Measurements from ENCODE around the gene RNF13. TPM values are rescaled to one million over a fixed set of nuclear protein-coding genes. Genes with fewer than 3 reads are reported as not detected.
"Not testable (repeated sequence)": the region's sequence is repeated elsewhere in the genome, so short reads cannot be mapped to it uniquely, and the experiment has no call there.

The RNF13 gene
- total RNA-seq, 1 donor from 2014 or later: 76.0 TPM

- DNase-seq (ENCODE audit: low spot score): no peak
Observed at GRCh38 chr3:149839896-149840295, 26.9 kb downstream of the RNF13 start.

GRCh38 chr3:149843502-149843901, 30.5 kb downstream of the RNF13 start:
- no peak for DNase-seq (ENCODE audit: low spot score)

GRCh38 chr3:149844091-149844490, 31.1 kb downstream of the RNF13 start:
- no peak for DNase-seq (ENCODE audit: low spot score)

GRCh38 chr3:149845570-149846244, 32.7 kb downstream of the RNF13 start:
- DNase-seq (ENCODE audit: low spot score): no peak

- no peak for DNase-seq (ENCODE audit: low spot score)
Observed at GRCh38 chr3:149848238-149848637, 35.2 kb downstream of the RNF13 start.

- no peak for DNase-seq (ENCODE audit: low spot score)
Observed at GRCh38 chr3:149848688-149849087, 35.7 kb downstream of the RNF13 start.

- no peak for DNase-seq (ENCODE audit: low spot score)
Observed at GRCh38 chr3:149850787-149851584, 38.0 kb downstream of the RNF13 start.

GRCh38 chr3:149858911-149859310, 45.9 kb downstream of the RNF13 start:
- DNase-seq (ENCODE audit: low spot score): no peak

GRCh38 chr3:149860881-149861280, 47.9 kb downstream of the RNF13 start:
- no peak for DNase-seq (ENCODE audit: low spot score)

GRCh38 chr3:149867563-149867962, 54.5 kb downstream of the RNF13 start:
- DNase-seq (ENCODE audit: low spot score): no peak

- no peak for DNase-seq (ENCODE audit: low spot score)
Observed at GRCh38 chr3:149871855-149872254, 58.8 kb downstream of the RNF13 start.

GRCh38 chr3:149872589-149872988, 59.6 kb downstream of the RNF13 start:
- DNase-seq (ENCODE audit: low spot score): no peak

- DNase-seq (ENCODE audit: low spot score): no peak
Observed at GRCh38 chr3:149877668-149878067, 64.7 kb downstream of the RNF13 start.

- DNase-seq (ENCODE audit: low spot score): peak; percentile 44
Observed at GRCh38 chr3:149879872-149880271, 66.9 kb downstream of the RNF13 start.

- no peak for DNase-seq (ENCODE audit: low spot score)
Observed at GRCh38 chr3:149881879-149882278, 68.9 kb downstream of the RNF13 start.

- no peak for DNase-seq (ENCODE audit: low spot score)
Observed at GRCh38 chr3:149883134-149883533, 70.1 kb downstream of the RNF13 start.

- DNase-seq (ENCODE audit: low spot score): not testable (repeated sequence)
Observed at GRCh38 chr3:149883860-149884259, 70.8 kb downstream of the RNF13 start.

- DNase-seq (ENCODE audit: low spot score): not testable (repeated sequence)
Observed at GRCh38 chr3:149884848-149885247, 71.8 kb downstream of the RNF13 start.

- no peak for DNase-seq (ENCODE audit: low spot score)
Observed at GRCh38 chr3:149886957-149887356, 73.9 kb downstream of the RNF13 start.

GRCh38 chr3:149891621-149892020, 78.6 kb downstream of the RNF13 start:
- no peak for DNase-seq (ENCODE audit: low spot score)

- no peak for DNase-seq (ENCODE audit: low spot score)
Observed at GRCh38 chr3:149892371-149892770, 79.4 kb downstream of the RNF13 start.

- DNase-seq (ENCODE audit: low spot score): no peak
Observed at GRCh38 chr3:149894205-149894604, 81.2 kb downstream of the RNF13 start.

- no peak for DNase-seq (ENCODE audit: low spot score)
Observed at GRCh38 chr3:149895339-149895738, 82.3 kb downstream of the RNF13 start.

Data from mucosa of gallbladder (tissue), 1 donor.